ENCODE measurements around the gene ROGDI. TPM values are rescaled to one million over a fixed set of nuclear protein-coding genes. Genes with fewer than 3 reads are reported as not detected.

The ROGDI gene
- total RNA-seq, 1 experiment from 2014 or later, result 2.9 TPM

DNA sequence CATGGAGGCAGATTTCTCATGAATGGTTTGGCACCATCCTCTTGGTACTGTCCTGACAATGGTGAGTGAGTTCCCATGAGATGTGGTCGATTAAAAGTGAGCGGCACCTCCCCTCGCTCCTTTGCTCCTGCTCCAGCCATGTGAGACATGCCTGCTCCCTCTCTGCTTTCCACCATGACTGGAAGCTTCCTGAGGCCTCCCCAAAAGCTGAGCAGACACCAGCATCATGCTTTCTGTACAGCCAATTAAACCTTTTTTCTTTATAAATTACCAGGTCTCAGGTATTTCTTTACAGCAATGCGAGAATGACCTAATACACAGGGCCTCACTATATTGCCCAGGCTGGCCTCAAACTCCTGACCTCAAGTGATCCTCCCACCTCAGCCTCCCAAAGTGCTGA lies 47.6 kb downstream of the ROGDI start:
- no peak for DNase-seq (ENCODE audit: low read depth, low spot score)
- in situ Hi-C loops (cut with HindIII; ENCODE audit: low pct_unique_long_range_greater_than_20kb, low sequenced_read_pairs), result no loop called here

DNA sequence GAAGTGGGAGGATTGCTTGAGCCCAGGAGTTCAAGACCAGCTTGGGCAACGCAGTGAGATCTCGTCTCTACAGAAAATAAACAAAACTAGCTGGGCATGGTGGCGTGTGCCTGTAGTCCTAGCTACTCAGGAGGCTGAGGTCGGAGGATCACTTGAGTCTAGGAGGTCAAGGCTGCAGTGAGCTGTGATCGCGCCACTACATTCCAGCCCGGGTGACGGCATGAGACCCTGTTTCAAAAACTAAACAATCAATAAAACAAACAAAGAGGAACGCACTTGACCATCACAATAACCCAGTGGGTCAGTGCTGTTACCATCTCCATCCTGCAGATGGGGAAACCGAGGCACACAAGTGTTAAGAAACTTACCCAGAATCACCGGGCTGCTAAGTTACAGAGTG lies 49.2 kb downstream of the ROGDI start:
- no peak for DNase-seq (ENCODE audit: low read depth, low spot score)
- in situ Hi-C loops (cut with HindIII; ENCODE audit: low pct_unique_long_range_greater_than_20kb, low sequenced_read_pairs), result no loop called here

DNA sequence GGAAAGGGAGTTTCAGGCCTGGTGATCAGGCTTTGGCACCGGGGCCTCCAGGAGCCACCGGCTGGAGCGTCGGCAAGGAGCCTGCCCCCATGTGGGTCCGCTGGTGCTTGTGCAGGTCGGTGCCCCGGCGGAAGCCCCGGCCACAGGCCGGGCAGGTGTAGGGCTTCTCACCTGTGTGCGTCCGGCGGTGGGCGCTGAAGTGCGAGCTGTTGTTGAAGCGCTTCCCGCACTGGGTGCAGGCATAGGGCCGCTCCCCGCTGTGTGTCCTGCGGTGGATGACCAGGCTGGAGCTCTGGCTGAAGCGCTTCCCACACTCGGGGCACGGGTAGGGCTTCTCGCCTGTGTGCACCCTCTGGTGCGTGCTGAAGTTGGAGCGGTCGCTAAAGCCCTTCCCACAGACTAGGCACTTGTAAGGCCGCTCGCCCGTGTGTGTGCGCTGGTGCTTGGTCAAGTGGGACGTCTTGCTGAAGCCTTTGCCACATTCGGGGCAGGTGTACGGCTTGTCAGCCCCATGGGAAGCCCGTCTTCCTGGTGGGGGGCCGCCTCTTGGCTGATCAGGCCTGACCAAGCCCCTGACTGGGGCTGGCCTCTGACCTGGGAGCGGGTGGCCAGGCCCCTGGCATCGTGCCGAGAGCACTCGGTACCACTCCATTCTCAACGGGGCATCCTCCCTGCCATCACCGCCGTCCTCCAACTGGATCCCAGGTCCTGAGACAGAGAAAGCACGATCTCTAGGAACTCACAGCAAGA lies 49.9 kb downstream of the ROGDI start:
- in situ Hi-C loops (cut with HindIII; ENCODE audit: low pct_unique_long_range_greater_than_20kb, low sequenced_read_pairs), result no loop called here
- no peak for DNase-seq (ENCODE audit: low read depth, low spot score)

- no peak for DNase-seq (ENCODE audit: low read depth, low spot score)
- in situ Hi-C loops (cut with HindIII; ENCODE audit: low pct_unique_long_range_greater_than_20kb, low sequenced_read_pairs), result no loop called here
Measured at GRCh38 chr16:4750896-4751295, 51.5 kb downstream of the ROGDI start.

GRCh38 chr16:4749700-4750257 lies 52.7 kb downstream of the ROGDI start:
- in situ Hi-C loops (cut with HindIII; ENCODE audit: low pct_unique_long_range_greater_than_20kb, low sequenced_read_pairs), result no loop called here
- DNase-seq (ENCODE audit: low read depth, low spot score), result no peak

- in situ Hi-C loops (cut with HindIII; ENCODE audit: low pct_unique_long_range_greater_than_20kb, low sequenced_read_pairs), result no loop called here
- no peak for DNase-seq (ENCODE audit: low read depth, low spot score)
Measured at GRCh38 chr16:4748682-4749411, 53.6 kb downstream of the ROGDI start.

- DNase-seq (ENCODE audit: low read depth, low spot score), result no peak
- in situ Hi-C loops (cut with HindIII; ENCODE audit: low pct_unique_long_range_greater_than_20kb, low sequenced_read_pairs), result no loop called here
Measured at GRCh38 chr16:4747906-4748681, 54.3 kb downstream of the ROGDI start.

DNA sequence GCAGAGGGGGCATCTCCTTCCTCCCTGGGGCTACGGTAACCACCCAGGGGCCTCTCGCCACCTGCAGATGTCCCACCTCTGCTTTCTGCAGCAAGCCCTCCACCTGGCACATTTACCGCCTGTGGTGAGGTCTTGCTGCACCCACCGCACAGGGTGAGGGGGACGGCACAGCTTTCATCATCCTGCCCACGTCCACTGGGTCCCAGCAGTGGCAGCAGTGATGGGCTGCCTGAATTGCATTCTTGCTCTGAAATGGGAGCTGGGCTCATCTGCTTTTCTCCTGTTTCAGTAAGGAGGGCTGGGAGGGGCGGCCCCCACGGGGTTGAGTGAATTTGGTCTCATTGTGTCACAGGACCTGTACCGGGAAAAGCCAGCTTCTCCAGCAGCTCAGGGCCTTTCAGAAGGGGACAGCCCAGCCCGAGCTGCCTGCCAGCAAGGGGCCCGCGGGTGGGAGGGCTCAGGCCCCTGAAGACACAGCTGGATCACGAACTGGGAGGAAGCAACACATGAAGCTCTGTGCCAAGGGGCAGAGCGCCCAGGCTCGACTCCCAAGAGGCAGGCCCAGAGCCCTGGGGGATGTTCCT lies 55.4 kb downstream of the ROGDI start:
- in situ Hi-C loops (cut with HindIII; ENCODE audit: low pct_unique_long_range_greater_than_20kb, low sequenced_read_pairs), result no loop called here
- DNase-seq (ENCODE audit: low read depth, low spot score), result no peak

Small RNA genes within 50 kb of the gene (small RNA-seq; reads per million reads assigned to genes)
- gene RF00017, result 0 reads per million in 2 experiments

Other genes starting within 250 kb of the ROGDI start
- gene C16orf96, start 246.3 kb downstream of the ROGDI start, total RNA-seq (2014; rRNA removed; shearing (Covaris generic)), result not detected in 2 replicates
- gene UBALD1, start 187.7 kb downstream of the ROGDI start, total RNA-seq (2014; rRNA removed; shearing (Covaris generic)), result 13.1 and 14.5 TPM in 2 replicates
- gene MGRN1, start 177.8 kb downstream of the ROGDI start, total RNA-seq (2014; rRNA removed; shearing (Covaris generic)), result 11.3 and 13.3 TPM in 2 replicates
- gene NUDT16L1, start 109.1 kb downstream of the ROGDI start, total RNA-seq (2014; rRNA removed; shearing (Covaris generic)), result 27.6 and 28.8 TPM in 2 replicates
- gene ANKS3, start 68.4 kb downstream of the ROGDI start, total RNA-seq (2014; rRNA removed; shearing (Covaris generic)), result 7.2 and 8.7 TPM in 2 replicates
- 0.11 and 0.19 TPM in 2 replicates for gene DNAAF8, start 68.1 kb downstream of the ROGDI start, total RNA-seq (2014; rRNA removed; shearing (Covaris generic))
- 8.1 and 10.6 TPM in 2 replicates for gene ZNF500, start 35.5 kb downstream of the ROGDI start, total RNA-seq (2014; rRNA removed; shearing (Covaris generic))
- not detected in 2 replicates for gene SEPTIN12, start 14.3 kb downstream of the ROGDI start, total RNA-seq (2014; rRNA removed; shearing (Covaris generic))
- not detected in 2 replicates for gene SMIM22, start 7.3 kb downstream of the ROGDI start, total RNA-seq (2014; rRNA removed; shearing (Covaris generic))
- 27.9 and 36.3 TPM in 2 replicates for gene GLYR1, start 44.7 kb upstream of the ROGDI start, total RNA-seq (2014; rRNA removed; shearing (Covaris generic))
- gene UBN1, start 44.8 kb upstream of the ROGDI start, total RNA-seq (2014; rRNA removed; shearing (Covaris generic)), result 14.1 and 14.5 TPM in 2 replicates
- gene PPL, start 134.5 kb upstream of the ROGDI start, total RNA-seq (2014; rRNA removed; shearing (Covaris generic)), result 0.03 and 0.11 TPM in 2 replicates
- gene SEC14L5, start 155.7 kb upstream of the ROGDI start, total RNA-seq (2014; rRNA removed; shearing (Covaris generic)), result 0.21 and 0.24 TPM in 2 replicates
- 30.6 and 37.9 TPM in 2 replicates for gene NAGPA, start 231.3 kb upstream of the ROGDI start, total RNA-seq (2014; rRNA removed; shearing (Covaris generic))

Measured in SK-MEL-5 (cell line).